Sigmoid colon (tissue), 7 donors: ENCODE results near the gene CNRIP1. TPM values are rescaled to one million over a fixed set of nuclear protein-coding genes. Genes with fewer than 3 reads are reported as not detected.
A peak's percentile ranks its signal among the peaks of the same experiment; 100 is the strongest.

Experiments used
- DNase-seq: peaks from one replicate; pipeline ENCODE4 v3.0.0-alpha.2; 2019
- H3K27ac ChIP-seq, 4 donors: fragments of 200-600 bp; sonication (generic); one replicate each; pipeline ENCODE4 v1.5.1; 2016 to 2019; ENCODE audit warnings: mild to moderate bottlenecking in 1 of 4
- H3K27me3 ChIP-seq, 3 donors: fragments of 200-600 bp; sonication (generic); one replicate each; pipeline ENCODE4 v1.5.1; 2019; ENCODE audit warnings: mild to moderate bottlenecking in 1 of 3
- H3K36me3 ChIP-seq, 4 donors: fragments of 200-600 bp; sonication (generic); one replicate each; pipeline ENCODE4 v1.5.1; 2016 to 2019
- H3K4me1 ChIP-seq, 4 donors: fragments of 200-600 bp; sonication (generic); one replicate each; pipeline ENCODE4 v1.5.1; 2017 to 2019
- H3K4me3 ChIP-seq, 4 donors: fragments of 200-600 bp; sonication (generic); one replicate each; pipeline ENCODE4 v1.5.1; 2017 to 2019; ENCODE audit warnings: mild to moderate bottlenecking in 2 of 4, moderate library complexity in 1 of 4
- H3K9me3 ChIP-seq, 4 donors: fragments of 200-600 bp in 3 of 4; sonication (generic) in 3 of 4; one replicate each; pipeline versions ENCODE4 v1.5.1 to v1.6.1; 2013 to 2019
- EP300 ChIP-seq, 4 donors: sonication (generic); formaldehyde crosslinking; IDR thresholded peaks; one replicate each; pipeline ENCODE4 v1.6.1; 2017; ENCODE audit warnings: antibody characterized with exemption in 4 of 4
- POLR2A ChIP-seq, 2 donors: fragments of 450-650 bp; IDR thresholded peaks; one replicate each; pipeline ENCODE4 v1.6.1; 2016; ENCODE audit warnings: antibody characterized with exemption in 2 of 2, mild to moderate bottlenecking in 2 of 2, moderate library complexity in 2 of 2
- POLR2AphosphoS5 ChIP-seq, 4 donors: sonication (generic); formaldehyde crosslinking; IDR thresholded peaks; one replicate each; pipeline ENCODE4 v1.6.1; 2017; ENCODE audit warnings: antibody characterized with exemption in 4 of 4
- WGBS, 2 donors: extraction: QIAGEN DNeasy Blood & Tissue Kit; methylation state at CpG; one replicate each; pipeline ENCODE4 v1.1.7; 2013; 5-methylcytosine and 5-hydroxymethylcytosine counted together
- intact Hi-C: fragments of 100-400 bp; cut with DNase I; formaldehyde crosslinking; loops from one replicate; pipeline ENCODE4 v1.15.1; 2023
- polyA plus RNA-seq, 3 donors: library from polyadenylated mRNA; stranded (reverse); fragments of 200-250 nt; gene quantifications; one replicate each; pipeline ENCODE4 v1.2.3, GENCODE V29; 2013
- total RNA-seq, 4 donors: library from RNA; depleted of rRNA; stranded (reverse); fragments of >200 nt; gene quantifications; one replicate each; pipeline ENCODE4 v1.1.0, GENCODE V29; 2016
- TF ChIP-seq, protein P1 (sequence below), 4 experiments: fragments of 450-650 bp in 3 of 4; fragments of 200-600 bp in 1 of 4; IDR thresholded peaks; one replicate each; pipeline ENCODE4 v1.5.1; 2016 to 2019; ENCODE audit warnings: antibody characterized with exemption in 4 of 4, mild to moderate bottlenecking in 3 of 4, moderate library complexity in 2 of 4
- donor health status: healthy with polysubstance abuse.
- donor health status: Bipolar disorder and iron deficiency.
- donor health status: healthy.

The CNRIP1 gene
- total and polyA plus RNA-seq, 7 donors = 6.2 to 38.2 (median 22.5) TPM

DNA sequence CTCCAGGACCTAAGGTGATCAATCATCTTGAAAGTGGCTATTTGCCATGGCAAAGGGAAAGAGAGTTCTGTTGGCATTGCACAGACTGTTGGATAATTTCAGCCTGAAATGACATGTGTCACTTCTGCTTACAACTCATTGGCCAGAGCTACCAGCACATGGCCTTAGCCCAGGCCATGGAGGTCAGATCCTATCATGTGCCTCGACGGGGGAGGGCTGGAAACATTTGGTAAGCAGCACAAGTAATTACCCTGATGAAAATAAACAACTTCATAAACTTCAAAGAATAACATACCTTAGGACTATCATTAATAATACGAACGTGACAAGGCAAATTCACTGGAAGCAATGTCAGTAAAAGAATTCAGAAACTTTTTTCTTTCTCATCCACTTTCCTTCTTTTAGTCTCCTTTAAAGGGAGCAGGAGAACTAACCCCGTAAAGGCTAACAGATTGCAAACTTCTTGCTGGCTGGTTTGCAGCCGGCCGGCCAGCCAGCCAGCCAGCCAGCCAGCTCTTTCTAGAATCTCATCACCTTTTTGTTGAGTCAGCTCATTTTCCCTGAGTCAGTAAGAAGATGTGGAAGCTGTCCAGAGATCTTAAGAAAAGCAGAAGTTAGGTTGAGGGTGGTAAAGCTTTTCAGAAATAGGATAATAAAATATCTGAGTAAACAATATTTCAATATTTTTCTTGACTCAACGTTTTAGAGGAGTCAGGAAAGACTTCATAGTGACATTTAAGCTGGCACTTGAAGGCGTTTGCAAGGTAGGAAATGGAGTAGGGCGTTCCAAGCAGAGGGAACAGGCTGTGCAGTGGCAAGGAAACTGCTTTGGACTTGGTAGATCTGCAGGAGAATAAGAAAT lies 31.9 kb downstream of the CNRIP1 start:
- intact Hi-C loops = no loop called here
- no peaks in the 10 kb centered on the region for H3K9me3 ChIP-seq
- TF ChIP-seq, protein P1, sequence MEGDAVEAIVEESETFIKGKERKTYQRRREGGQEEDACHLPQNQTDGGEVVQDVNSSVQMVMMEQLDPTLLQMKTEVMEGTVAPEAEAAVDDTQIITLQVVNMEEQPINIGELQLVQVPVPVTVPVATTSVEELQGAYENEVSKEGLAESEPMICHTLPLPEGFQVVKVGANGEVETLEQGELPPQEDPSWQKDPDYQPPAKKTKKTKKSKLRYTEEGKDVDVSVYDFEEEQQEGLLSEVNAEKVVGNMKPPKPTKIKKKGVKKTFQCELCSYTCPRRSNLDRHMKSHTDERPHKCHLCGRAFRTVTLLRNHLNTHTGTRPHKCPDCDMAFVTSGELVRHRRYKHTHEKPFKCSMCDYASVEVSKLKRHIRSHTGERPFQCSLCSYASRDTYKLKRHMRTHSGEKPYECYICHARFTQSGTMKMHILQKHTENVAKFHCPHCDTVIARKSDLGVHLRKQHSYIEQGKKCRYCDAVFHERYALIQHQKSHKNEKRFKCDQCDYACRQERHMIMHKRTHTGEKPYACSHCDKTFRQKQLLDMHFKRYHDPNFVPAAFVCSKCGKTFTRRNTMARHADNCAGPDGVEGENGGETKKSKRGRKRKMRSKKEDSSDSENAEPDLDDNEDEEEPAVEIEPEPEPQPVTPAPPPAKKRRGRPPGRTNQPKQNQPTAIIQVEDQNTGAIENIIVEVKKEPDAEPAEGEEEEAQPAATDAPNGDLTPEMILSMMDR (IDR thresholded peaks at IDR 0.05) = no peak
- no peak for TF ChIP-seq POLR2A (IDR thresholded peaks at IDR 0.05)
- no peak for TF ChIP-seq EP300 (IDR thresholded peaks at IDR 0.05)
- peak in 1 of 4 donors; percentile 13 for TF ChIP-seq POLR2AphosphoS5 (IDR thresholded peaks at IDR 0.05)
- no peak overlapping the region for H3K4me3 ChIP-seq
- peak overlapping the region; percentile 34 to 50 (median 43) for H3K27ac ChIP-seq
- 40 to 51% methylated on average over 10 of the region's 10 CpGs for WGBS, 2 donors
- H3K36me3 ChIP-seq = no peaks in the 10 kb centered on the region
- H3K27me3 ChIP-seq = no peaks in the 10 kb centered on the region
- no peak for DNase-seq
- H3K4me1 ChIP-seq = peaks cover 0 to 14% (median 12%) of the 10 kb centered on the region in 4 donors

DNA sequence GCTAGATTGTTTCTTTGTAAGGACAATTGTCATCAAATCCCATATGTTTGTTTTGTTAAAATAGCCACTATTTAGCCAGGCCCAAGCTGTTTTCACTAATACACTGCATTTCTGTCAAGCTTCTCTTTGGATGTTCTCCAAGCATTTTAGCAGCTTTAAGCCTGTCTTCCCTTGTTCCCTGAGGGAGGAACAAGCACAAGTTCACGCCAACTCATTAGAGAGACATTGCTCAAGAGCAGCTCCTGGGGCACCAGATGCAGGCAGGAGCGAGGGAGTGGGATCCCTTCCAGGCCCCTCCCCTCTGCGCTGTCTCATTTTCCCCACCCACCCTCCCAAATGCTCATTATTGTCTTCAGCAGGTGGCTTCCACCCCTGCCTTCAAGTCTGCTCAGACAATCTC lies 34.9 kb downstream of the CNRIP1 start:
- peak overlapping the region in 1 of 4 donors; percentile 16 for H3K27ac ChIP-seq
- H3K36me3 ChIP-seq = no peaks in the 10 kb centered on the region
- peak; percentile 76 for DNase-seq
- TF ChIP-seq, protein P1 (IDR thresholded peaks at IDR 0.05) = no peak
- peak in 2 of 4 donors; percentile 16 to 31 for TF ChIP-seq POLR2AphosphoS5 (IDR thresholded peaks at IDR 0.05)
- 66 to 70% methylated on average over 3 of the region's 3 CpGs for WGBS, 2 donors
- intact Hi-C loops = no loop called here
- no peak overlapping the region for H3K4me3 ChIP-seq
- peaks cover 0 to 14% (median 12%) of the 10 kb centered on the region in 4 donors for H3K4me1 ChIP-seq
- no peaks in the 10 kb centered on the region for H3K27me3 ChIP-seq
- H3K9me3 ChIP-seq = no peaks in the 10 kb centered on the region

DNA sequence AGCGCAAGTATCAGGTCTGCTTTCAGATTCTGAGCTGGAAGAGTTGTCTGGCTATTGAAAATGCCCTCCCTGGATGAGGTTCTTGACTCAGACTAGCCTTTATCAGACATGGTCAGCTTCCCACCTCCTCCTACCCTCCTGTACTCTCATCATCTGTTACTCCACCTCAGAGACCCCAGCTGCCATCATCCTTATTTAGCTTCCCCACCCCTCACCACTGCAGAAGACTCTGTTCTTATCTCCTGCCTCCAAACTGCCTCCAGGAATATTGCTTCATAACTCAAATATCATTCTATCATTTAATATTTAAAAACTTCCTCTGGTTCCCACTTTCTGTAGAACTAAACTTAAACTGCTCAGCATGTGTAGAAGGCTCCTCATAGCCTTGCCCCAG lies 36.3 kb downstream of the CNRIP1 start:
- intact Hi-C loops = loop anchor here (2.0 kb wide), 1 partner anchor 161 kb away; no protein-coding TSS in a partner anchor
- H3K36me3 ChIP-seq = no peaks in the 10 kb centered on the region
- 98% methylated on average over 1 of the region's 1 CpG for WGBS, 2 donors

DNA sequence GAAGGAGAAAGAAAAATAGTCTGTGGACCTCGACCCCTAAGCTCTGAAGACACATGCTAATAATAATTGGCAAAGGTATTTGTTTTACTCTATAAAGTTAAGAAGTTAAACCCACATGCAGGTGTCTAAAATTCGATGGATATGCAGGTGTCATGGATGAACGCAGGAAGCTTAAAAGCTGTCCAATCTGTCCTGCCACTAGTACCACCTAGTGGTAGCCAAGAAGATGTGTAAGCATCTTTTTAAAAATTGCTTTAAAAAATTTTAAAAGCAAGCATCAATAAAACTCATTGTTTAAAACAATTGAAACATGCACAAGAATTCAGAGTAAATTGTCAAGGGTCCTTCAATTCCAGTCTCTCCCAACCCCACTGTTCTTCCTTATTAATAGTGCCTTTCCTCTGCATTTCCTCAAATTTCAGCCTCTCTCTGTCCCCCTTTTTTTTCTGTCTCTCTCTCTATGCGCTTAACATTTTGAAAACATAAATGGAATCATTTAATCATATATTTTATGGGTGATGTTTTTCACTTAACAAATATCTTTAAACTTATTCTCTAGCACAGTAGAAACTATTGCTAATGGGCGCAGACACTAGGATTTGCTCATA lies 36.8 kb downstream of the CNRIP1 start:
- Histone ChIP-seq H3K9me3 (no peaks in the 10 kb centered on the region), H3K36me3 (no peaks in the 10 kb centered on the region), H3K27me3 (no peaks in the 10 kb centered on the region), H3K4me3 (no peak overlapping the region), H3K4me1 (peaks cover 0 to 6% (median 6%) of the 10 kb centered on the region in 4 donors), H3K27ac (no peak overlapping the region)
- DNase-seq = no peak
- no peak for TF ChIP-seq POLR2A (IDR thresholded peaks at IDR 0.05)
- TF ChIP-seq, protein P1 (IDR thresholded peaks at IDR 0.05) = peak; percentile 20 to 69 (median 64)
- 39 to 40% methylated on average over 5 of the region's 5 CpGs for WGBS, 2 donors
- intact Hi-C loops = loop anchor here (2.0 kb wide), 1 partner anchor 160 kb away; no protein-coding TSS in a partner anchor

More for the DNA sequence above, 36.3 kb downstream of the CNRIP1 start:
- TF ChIP-seq POLR2A (IDR thresholded peaks at IDR 0.05) (no peak), POLR2AphosphoS5 (IDR thresholded peaks at IDR 0.05) (no peak), EP300 (IDR thresholded peaks at IDR 0.05) (no peak)
- TF ChIP-seq, protein P1 (IDR thresholded peaks at IDR 0.05) = no peak
- Histone ChIP-seq H3K4me1 (peaks cover 0 to 11% (median 11%) of the 10 kb centered on the region in 4 donors), H3K4me3 (no peak overlapping the region), H3K9me3 (no peaks in the 10 kb centered on the region), H3K27me3 (no peaks in the 10 kb centered on the region), H3K27ac (no peak overlapping the region)
- no peak for DNase-seq
